Pons (tissue), 1 donor: ENCODE data around the gene HAT1.
"Not testable (repeated sequence)": the region's sequence is repeated elsewhere in the genome, so short reads cannot be mapped to it uniquely, and the experiment has no call there.

Experiments
- DNase-seq: peaks from one replicate; pipeline ENCODE4 v3.0.0-alpha.2; 2016; ENCODE audit warnings: low spot score

Gene HAT1

GRCh38 chr2:171922230-171923022 lies at the start of gene HAT1:
Gene HAT1, plus strand, starts transcription at chr2:171922461. Its CDS starts 40 bp downstream, at chr2:171922501.
- DNase-seq = peak; percentile 97

- DNase-seq = no peak
Observed at GRCh38 chr2:171874517-171874916, 47.7 kb upstream of the HAT1 start.

GRCh38 chr2:171874963-171875362 lies 47.3 kb upstream of the HAT1 start:
- no peak for DNase-seq

- DNase-seq = peak; percentile 23
Observed at GRCh38 chr2:171878481-171878993, 43.7 kb upstream of the HAT1 start.

GRCh38 chr2:171879865-171880264 lies 42.4 kb upstream of the HAT1 start:
- DNase-seq = no peak

- DNase-seq = no peak
Observed at GRCh38 chr2:171880774-171881173, 41.5 kb upstream of the HAT1 start.

- DNase-seq = no peak
Observed at GRCh38 chr2:171882089-171882769, 40.0 kb upstream of the HAT1 start.

- DNase-seq = no peak
Observed at GRCh38 chr2:171883275-171883893, 38.9 kb upstream of the HAT1 start.

GRCh38 chr2:171889333-171889732 lies 32.9 kb upstream of the HAT1 start:
- no peak for DNase-seq

GRCh38 chr2:171889808-171890207 lies 32.5 kb upstream of the HAT1 start:
- DNase-seq = no peak

- DNase-seq = peak; percentile 14
Observed at GRCh38 chr2:171893196-171893823, 29.0 kb upstream of the HAT1 start.

- peak; percentile 76 for DNase-seq
Observed at GRCh38 chr2:171893824-171894611, 28.2 kb upstream of the HAT1 start, which contains the start of gene SLC25A12. Gene SLC25A12, minus strand, starts transcription at chr2:171894244. Its CDS starts 30 bp downstream, at chr2:171894214.

- DNase-seq = no peak
Observed at GRCh38 chr2:171894612-171894947, 27.7 kb upstream of the HAT1 start.

GRCh38 chr2:171895786-171896185 lies 26.5 kb upstream of the HAT1 start:
- DNase-seq = no peak

- DNase-seq = not testable (repeated sequence)
Observed at GRCh38 chr2:171899623-171900282, 22.5 kb upstream of the HAT1 start.

- no peak for DNase-seq
Observed at GRCh38 chr2:171902840-171903420, 19.3 kb upstream of the HAT1 start.

GRCh38 chr2:171908235-171908634 lies 14.0 kb upstream of the HAT1 start:
- no peak for DNase-seq

- no peak for DNase-seq
Observed at GRCh38 chr2:171909266-171909665, 13.0 kb upstream of the HAT1 start.

GRCh38 chr2:171910494-171910893 lies 11.8 kb upstream of the HAT1 start:
- DNase-seq = no peak

GRCh38 chr2:171913517-171913916 lies 8.7 kb upstream of the HAT1 start:
- DNase-seq = no peak

GRCh38 chr2:171919453-171919852 lies 2.8 kb upstream of the HAT1 start:
- DNase-seq = no peak
